ENCODE measurements around the gene TNIK.
A peak's percentile ranks its signal among the peaks of the same experiment; 100 is the strongest.

Gene TNIK

GRCh38 chr3:171169443-171169842 lies 290.8 kb downstream of the TNIK start:
- FAIRE-seq = no peak
- DNase-seq (ENCODE audit: insufficient read length, low spot score) = no peak

GRCh38 chr3:171168551-171168950 lies 291.7 kb downstream of the TNIK start:
- FAIRE-seq (no peak), DNase-seq (ENCODE audit: insufficient read length, low spot score) (no peak)

More at GRCh38 chr3:171169443-171169842, 290.8 kb downstream of the TNIK start:
- no peak for TF ChIP-seq POLR2A (IDR thresholded peaks at IDR 0.05; ENCODE audit: low read depth, low read length)

GRCh38 chr3:171168086-171168485 lies 292.1 kb downstream of the TNIK start:
- FAIRE-seq = peak; percentile 82
- DNase-seq (ENCODE audit: insufficient read length, low spot score) = peak; percentile 40

More at GRCh38 chr3:171168551-171168950, 291.7 kb downstream of the TNIK start:
- TF ChIP-seq POLR2A (IDR thresholded peaks at IDR 0.05; ENCODE audit: low read depth, low read length) = no peak

GRCh38 chr3:171165983-171166382 lies 294.2 kb downstream of the TNIK start:
- FAIRE-seq (no peak), DNase-seq (ENCODE audit: insufficient read length, low spot score) (no peak)
- TF ChIP-seq POLR2A (IDR thresholded peaks at IDR 0.05; ENCODE audit: low read depth, low read length) = no peak

More at GRCh38 chr3:171168086-171168485, 292.1 kb downstream of the TNIK start:
- no peak for TF ChIP-seq POLR2A (IDR thresholded peaks at IDR 0.05; ENCODE audit: low read depth, low read length)

GRCh38 chr3:171165499-171165921 lies 294.7 kb downstream of the TNIK start:
- no peak for DNase-seq (ENCODE audit: insufficient read length, low spot score)
- FAIRE-seq = no peak
- TF ChIP-seq POLR2A (IDR thresholded peaks at IDR 0.05; ENCODE audit: low read depth, low read length) = no peak

GRCh38 chr3:171164067-171164465 lies 296.1 kb downstream of the TNIK start:
- no peak for TF ChIP-seq POLR2A (IDR thresholded peaks at IDR 0.05; ENCODE audit: low read depth, low read length)
- FAIRE-seq = no peak
- no peak for DNase-seq (ENCODE audit: insufficient read length, low spot score)

- no peak for DNase-seq (ENCODE audit: insufficient read length, low spot score)
- TF ChIP-seq POLR2A (IDR thresholded peaks at IDR 0.05; ENCODE audit: low read depth, low read length) = no peak
- FAIRE-seq = no peak
Observed at GRCh38 chr3:171163101-171164066, 296.8 kb downstream of the TNIK start.

- no peak for DNase-seq (ENCODE audit: insufficient read length, low spot score)
- no peak for FAIRE-seq
- TF ChIP-seq POLR2A (IDR thresholded peaks at IDR 0.05; ENCODE audit: low read depth, low read length) = no peak
Observed at GRCh38 chr3:171160325-171160724, 299.9 kb downstream of the TNIK start.

- DNase-seq (ENCODE audit: insufficient read length, low spot score) (no peak), FAIRE-seq (no peak)
- no peak for TF ChIP-seq POLR2A (IDR thresholded peaks at IDR 0.05; ENCODE audit: low read depth, low read length)
Observed at GRCh38 chr3:171159822-171160157, 300.4 kb downstream of the TNIK start.

- FAIRE-seq = no peak
- TF ChIP-seq POLR2A (IDR thresholded peaks at IDR 0.05; ENCODE audit: low read depth, low read length) = no peak
- no peak for DNase-seq (ENCODE audit: insufficient read length, low spot score)
Observed at GRCh38 chr3:171159024-171159821, 301.0 kb downstream of the TNIK start.

GRCh38 chr3:171157980-171158379 lies 302.2 kb downstream of the TNIK start:
- TF ChIP-seq POLR2A (IDR thresholded peaks at IDR 0.05; ENCODE audit: low read depth, low read length) = no peak
- FAIRE-seq (no peak), DNase-seq (ENCODE audit: insufficient read length, low spot score) (no peak)

GRCh38 chr3:171157286-171157685 lies 302.9 kb downstream of the TNIK start:
- FAIRE-seq (no peak), DNase-seq (ENCODE audit: insufficient read length, low spot score) (no peak)
- TF ChIP-seq POLR2A (IDR thresholded peaks at IDR 0.05; ENCODE audit: low read depth, low read length) = no peak

- TF ChIP-seq POLR2A (IDR thresholded peaks at IDR 0.05; ENCODE audit: low read depth, low read length) = no peak
- FAIRE-seq (no peak), DNase-seq (ENCODE audit: insufficient read length, low spot score) (no peak)
Observed at GRCh38 chr3:171156401-171157010, 303.7 kb downstream of the TNIK start.

Measured in H54 (cell line).